ENCODE results near the gene COL17A1.

COL17A1 gene

GRCh38 chr10:104016661-104017060 is 69.0 kb downstream of the COL17A1 start:
- no CpG with 5 or more reads among the region's 1 CpG for WGBS, 2 donors (ENCODE audit: extremely low coverage in 2 of 2, insufficient read length in 2 of 2, insufficient replicate concordance in 1 of 2)
- H2AFZ ChIP-seq (ENCODE audit: low read length): no peak overlapping the region
- no peak for DNase-seq (ENCODE audit: low spot score)
- H4K91ac ChIP-seq (ENCODE audit: low read depth, low read length, poor library complexity): no peak overlapping the region
- H3K14ac ChIP-seq (ENCODE audit: low read length): no peak overlapping the region
- no peak overlapping the region for H2BK12ac ChIP-seq (ENCODE audit: low read length)
- H3K79me1 ChIP-seq (ENCODE audit: low read depth, low read length): no peaks in the 10 kb centered on the region
- H3K9me3 ChIP-seq (replicated peaks in 1 of 2; ENCODE audit: control insufficient read depth in 2 of 2, insufficient read depth in 1 of 2, low read depth in 1 of 2, low read length in 2 of 2): peaks cover 0 to 7% of the 10 kb centered on the region in 2 donors
- no peak overlapping the region for H2AK5ac ChIP-seq (ENCODE audit: low read depth, low read length)
- H2BK5ac ChIP-seq (ENCODE audit: low read length): no peak overlapping the region
- no peak overlapping the region for H3K4me3 ChIP-seq (ENCODE audit: low read length in 2 of 2)
- H3K23ac ChIP-seq (ENCODE audit: low read depth, low read length, poor library complexity): no peak overlapping the region
- H3K36me3 ChIP-seq (replicated peaks in 1 of 2; ENCODE audit: control insufficient read depth in 2 of 2, insufficient read depth in 2 of 2, low read length in 2 of 2): peaks cover 10 to 78% of the 10 kb centered on the region in 2 donors
- H3K18ac ChIP-seq (ENCODE audit: low read length): no peak overlapping the region
- no peak overlapping the region for H3K9ac ChIP-seq (ENCODE audit: low read depth, low read length, poor library complexity)
- H3K4me1 ChIP-seq (ENCODE audit: control insufficient read depth in 2 of 2, insufficient read depth in 1 of 2, low read depth in 1 of 2, low read length in 2 of 2): no peaks in the 10 kb centered on the region
- H3K27me3 ChIP-seq (ENCODE audit: control insufficient read depth in 3 of 3, insufficient read depth in 3 of 3, low read depth in 1 of 3, low read length in 3 of 3): no peaks in the 10 kb centered on the region
- no peak overlapping the region for H3K4me2 ChIP-seq (ENCODE audit: insufficient read depth, low read length, poor library complexity, severe bottlenecking)
- no peak overlapping the region for H3K27ac ChIP-seq (replicated peaks; ENCODE audit: low read length)
- H2BK120ac ChIP-seq (ENCODE audit: low read depth, low read length): no peak overlapping the region
- H2BK15ac ChIP-seq (ENCODE audit: low read length): no peak overlapping the region
- no peak overlapping the region for H3K4ac ChIP-seq (ENCODE audit: low read length)
- H4K8ac ChIP-seq (ENCODE audit: low read depth, low read length): no peak overlapping the region

- no peak overlapping the region for H2BK15ac ChIP-seq (ENCODE audit: low read length)
- no peak overlapping the region for H3K9ac ChIP-seq (ENCODE audit: low read depth, low read length, poor library complexity)
- H2BK5ac ChIP-seq (ENCODE audit: low read length): no peak overlapping the region
- H3K36me3 ChIP-seq (replicated peaks in 1 of 2; ENCODE audit: control insufficient read depth in 2 of 2, insufficient read depth in 2 of 2, low read length in 2 of 2): peaks cover 0 to 72% of the 10 kb centered on the region in 2 donors
- H3K79me1 ChIP-seq (ENCODE audit: low read depth, low read length): no peaks in the 10 kb centered on the region
- no peak overlapping the region for H4K91ac ChIP-seq (ENCODE audit: low read depth, low read length, poor library complexity)
- H3K27me3 ChIP-seq (ENCODE audit: control insufficient read depth in 3 of 3, insufficient read depth in 3 of 3, low read depth in 1 of 3, low read length in 3 of 3): no peaks in the 10 kb centered on the region
- no peak overlapping the region for H3K4ac ChIP-seq (ENCODE audit: low read length)
- H2BK120ac ChIP-seq (ENCODE audit: low read depth, low read length): no peak overlapping the region
- no CpG with 5 or more reads among the region's 2 CpGs for WGBS, 2 donors (ENCODE audit: extremely low coverage in 2 of 2, insufficient read length in 2 of 2, insufficient replicate concordance in 1 of 2)
- no peaks in the 10 kb centered on the region for H3K4me1 ChIP-seq (ENCODE audit: control insufficient read depth in 2 of 2, insufficient read depth in 1 of 2, low read depth in 1 of 2, low read length in 2 of 2)
- no peak overlapping the region for H3K23ac ChIP-seq (ENCODE audit: low read depth, low read length, poor library complexity)
- H2AK5ac ChIP-seq (ENCODE audit: low read depth, low read length): no peak overlapping the region
- no peak overlapping the region for H3K4me2 ChIP-seq (ENCODE audit: insufficient read depth, low read length, poor library complexity, severe bottlenecking)
- no peak overlapping the region for H3K14ac ChIP-seq (ENCODE audit: low read length)
- no peak overlapping the region for H3K18ac ChIP-seq (ENCODE audit: low read length)
- H4K8ac ChIP-seq (ENCODE audit: low read depth, low read length): no peak overlapping the region
- H2BK12ac ChIP-seq (ENCODE audit: low read length): no peak overlapping the region
- no peak overlapping the region for H2AFZ ChIP-seq (ENCODE audit: low read length)
- no peak for DNase-seq (ENCODE audit: low spot score)
- H3K9me3 ChIP-seq (replicated peaks in 1 of 2; ENCODE audit: control insufficient read depth in 2 of 2, insufficient read depth in 1 of 2, low read depth in 1 of 2, low read length in 2 of 2): peaks cover 0 to 7% of the 10 kb centered on the region in 2 donors
- no peak overlapping the region for H3K4me3 ChIP-seq (ENCODE audit: low read length in 2 of 2)
- H3K27ac ChIP-seq (replicated peaks; ENCODE audit: low read length): no peak overlapping the region
Observed at GRCh38 chr10:104014176-104014575, 71.5 kb downstream of the COL17A1 start.

GRCh38 chr10:104013489-104013888 is 72.2 kb downstream of the COL17A1 start:
- Histone ChIP-seq H2BK15ac (ENCODE audit: low read length) (no peak overlapping the region), H3K9me3 (replicated peaks in 1 of 2; ENCODE audit: control insufficient read depth in 2 of 2, insufficient read depth in 1 of 2, low read depth in 1 of 2, low read length in 2 of 2) (peaks cover 0 to 7% of the 10 kb centered on the region in 2 donors), H3K79me1 (ENCODE audit: low read depth, low read length) (no peaks in the 10 kb centered on the region), H3K14ac (ENCODE audit: low read length) (no peak overlapping the region), H3K27me3 (ENCODE audit: control insufficient read depth in 3 of 3, insufficient read depth in 3 of 3, low read depth in 1 of 3, low read length in 3 of 3) (no peaks in the 10 kb centered on the region), H3K4ac (ENCODE audit: low read length) (no peak overlapping the region), H2AK5ac (ENCODE audit: low read depth, low read length) (no peak overlapping the region), H3K4me2 (ENCODE audit: insufficient read depth, low read length, poor library complexity, severe bottlenecking) (no peak overlapping the region), H2AFZ (ENCODE audit: low read length) (no peak overlapping the region), H3K36me3 (replicated peaks in 1 of 2; ENCODE audit: control insufficient read depth in 2 of 2, insufficient read depth in 2 of 2, low read length in 2 of 2) (peaks cover 0 to 72% of the 10 kb centered on the region in 2 donors), H4K91ac (ENCODE audit: low read depth, low read length, poor library complexity) (no peak overlapping the region), H3K4me3 (ENCODE audit: low read length in 2 of 2) (no peak overlapping the region), H4K8ac (ENCODE audit: low read depth, low read length) (no peak overlapping the region), H2BK5ac (ENCODE audit: low read length) (no peak overlapping the region), H3K27ac (replicated peaks; ENCODE audit: low read length) (no peak overlapping the region), H2BK12ac (ENCODE audit: low read length) (no peak overlapping the region), H3K23ac (ENCODE audit: low read depth, low read length, poor library complexity) (no peak overlapping the region), H3K9ac (ENCODE audit: low read depth, low read length, poor library complexity) (no peak overlapping the region), H3K4me1 (ENCODE audit: control insufficient read depth in 2 of 2, insufficient read depth in 1 of 2, low read depth in 1 of 2, low read length in 2 of 2) (no peaks in the 10 kb centered on the region), H3K18ac (ENCODE audit: low read length) (no peak overlapping the region), H2BK120ac (ENCODE audit: low read depth, low read length) (no peak overlapping the region)
- WGBS, 2 donors (ENCODE audit: extremely low coverage in 2 of 2, insufficient read length in 2 of 2, insufficient replicate concordance in 1 of 2): no CpG with 5 or more reads among the region's 4 CpGs
- no peak for DNase-seq (ENCODE audit: low spot score)

GRCh38 chr10:104011904-104012303 is 73.8 kb downstream of the COL17A1 start:
- DNase-seq (ENCODE audit: low spot score): no peak
- H3K9me3 ChIP-seq (replicated peaks in 1 of 2; ENCODE audit: control insufficient read depth in 2 of 2, insufficient read depth in 1 of 2, low read depth in 1 of 2, low read length in 2 of 2): peaks cover 0 to 7% of the 10 kb centered on the region in 2 donors
- H3K79me1 ChIP-seq (ENCODE audit: low read depth, low read length): no peaks in the 10 kb centered on the region
- WGBS, 2 donors (ENCODE audit: extremely low coverage in 2 of 2, insufficient read length in 2 of 2, insufficient replicate concordance in 1 of 2): no CpG with 5 or more reads among the region's 2 CpGs
- H3K4me2 ChIP-seq (ENCODE audit: insufficient read depth, low read length, poor library complexity, severe bottlenecking): no peak overlapping the region
- no peak overlapping the region for H2AFZ ChIP-seq (ENCODE audit: low read length)
- H3K4ac ChIP-seq (ENCODE audit: low read length): no peak overlapping the region
- H3K36me3 ChIP-seq (replicated peaks in 1 of 2; ENCODE audit: control insufficient read depth in 2 of 2, insufficient read depth in 2 of 2, low read length in 2 of 2): peaks cover 1 to 69% of the 10 kb centered on the region in 2 donors
- no peak overlapping the region for H3K4me3 ChIP-seq (ENCODE audit: low read length in 2 of 2)
- no peaks in the 10 kb centered on the region for H3K27me3 ChIP-seq (ENCODE audit: control insufficient read depth in 3 of 3, insufficient read depth in 3 of 3, low read depth in 1 of 3, low read length in 3 of 3)
- H2BK15ac ChIP-seq (ENCODE audit: low read length): no peak overlapping the region
- H2BK120ac ChIP-seq (ENCODE audit: low read depth, low read length): no peak overlapping the region
- H3K4me1 ChIP-seq (ENCODE audit: control insufficient read depth in 2 of 2, insufficient read depth in 1 of 2, low read depth in 1 of 2, low read length in 2 of 2): no peaks in the 10 kb centered on the region
- H2BK12ac ChIP-seq (ENCODE audit: low read length): no peak overlapping the region
- no peak overlapping the region for H3K9ac ChIP-seq (ENCODE audit: low read depth, low read length, poor library complexity)
- no peak overlapping the region for H4K8ac ChIP-seq (ENCODE audit: low read depth, low read length)
- no peak overlapping the region for H3K14ac ChIP-seq (ENCODE audit: low read length)
- H3K18ac ChIP-seq (ENCODE audit: low read length): no peak overlapping the region
- no peak overlapping the region for H3K23ac ChIP-seq (ENCODE audit: low read depth, low read length, poor library complexity)
- H3K27ac ChIP-seq (replicated peaks; ENCODE audit: low read length): no peak overlapping the region
- no peak overlapping the region for H4K91ac ChIP-seq (ENCODE audit: low read depth, low read length, poor library complexity)
- H2BK5ac ChIP-seq (ENCODE audit: low read length): no peak overlapping the region
- no peak overlapping the region for H2AK5ac ChIP-seq (ENCODE audit: low read depth, low read length)

All from neuronal stem cell (in vitro differentiated cells).